Bronchial epithelial cell (primary cell): ENCODE results near the gene BBS4. TPM values are rescaled to one million over a fixed set of nuclear protein-coding genes. Genes with fewer than 3 reads are reported as not detected.
"Not testable (repeated sequence)": the region's sequence is repeated elsewhere in the genome, so short reads cannot be mapped to it uniquely, and the experiment has no call there.

Experiments used
- DNase-seq: peaks from one replicate; pipeline ENCODE4 v3.0.0-alpha.2; 2010; ENCODE audit warnings: low read depth
- FAIRE-seq: peaks from 2 replicates; lab custom pipeline; 2011; peaks lifted over from hg19 to GRCh38; lab: Jason Lieb, UNC
- H3K27me3 ChIP-seq: 2 replicates; pipeline ENCODE4 v1.5.1; 2011; ENCODE audit warnings: low read length; ENCODE audit not compliant: control insufficient read depth, insufficient read depth
- H3K36me3 ChIP-seq: 2 replicates; pipeline ENCODE4 v1.5.1; 2011; ENCODE audit warnings: low read length; ENCODE audit not compliant: control insufficient read depth, insufficient read depth
- H3K4me3 ChIP-seq: 2 replicates; pipeline ENCODE4 v1.5.1; 2011; ENCODE audit warnings: mild to moderate bottlenecking, low read depth, low read length, control low read depth
- CTCF ChIP-seq: IDR thresholded peaks from 2 replicates; pipeline ENCODE4 v1.5.1; 2011; ENCODE audit warnings: mild to moderate bottlenecking, moderate library complexity, low read length, control low read depth, inconsistent platforms; ENCODE audit not compliant: insufficient read depth, severe bottlenecking
- total RNA-seq: library from RNA; depleted of rRNA; stranded (reverse); fragments of >200 nt; gene quantifications from 2 replicates; pipeline ENCODE4 v1.2.1, GENCODE V29; 2014

BBS4 gene
- total RNA-seq, 1 donor from 2014 or later = 7.1 TPM

- Histone ChIP-seq H3K27me3 (no peaks in the 10 kb centered on the region), H3K4me3 (no peak overlapping the region), H3K36me3 (no peaks in the 10 kb centered on the region)
- no peak for FAIRE-seq
- peak; percentile 63 for DNase-seq
- TF ChIP-seq CTCF = peak; percentile 79
Measured at GRCh38 chr15:72722071-72722696, 36.2 kb downstream of the BBS4 start.

DNA sequence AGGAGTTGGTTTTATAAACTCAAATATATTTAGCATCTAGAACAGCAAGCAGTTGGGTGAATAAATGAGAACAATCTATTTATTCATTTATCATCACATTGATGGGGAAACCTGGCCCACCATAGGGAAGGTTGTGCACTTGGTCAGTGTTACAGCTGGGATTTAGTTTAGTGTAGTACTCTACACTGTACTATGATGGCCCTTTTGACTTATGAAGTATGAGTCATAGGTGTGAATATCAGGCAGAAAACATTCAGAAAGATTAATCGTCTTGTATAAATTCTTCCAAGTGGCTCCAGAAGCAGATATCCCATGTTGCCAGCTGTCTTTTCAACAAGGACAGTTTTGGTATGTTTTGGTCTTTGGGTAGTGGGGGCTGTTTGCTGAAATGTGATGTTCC lies 38.0 kb downstream of the BBS4 start:
- H3K36me3 ChIP-seq = no peaks in the 10 kb centered on the region
- no peak overlapping the region for H3K4me3 ChIP-seq
- no peaks in the 10 kb centered on the region for H3K27me3 ChIP-seq
- TF ChIP-seq CTCF = no peak
- FAIRE-seq = no peak
- no peak for DNase-seq

DNA sequence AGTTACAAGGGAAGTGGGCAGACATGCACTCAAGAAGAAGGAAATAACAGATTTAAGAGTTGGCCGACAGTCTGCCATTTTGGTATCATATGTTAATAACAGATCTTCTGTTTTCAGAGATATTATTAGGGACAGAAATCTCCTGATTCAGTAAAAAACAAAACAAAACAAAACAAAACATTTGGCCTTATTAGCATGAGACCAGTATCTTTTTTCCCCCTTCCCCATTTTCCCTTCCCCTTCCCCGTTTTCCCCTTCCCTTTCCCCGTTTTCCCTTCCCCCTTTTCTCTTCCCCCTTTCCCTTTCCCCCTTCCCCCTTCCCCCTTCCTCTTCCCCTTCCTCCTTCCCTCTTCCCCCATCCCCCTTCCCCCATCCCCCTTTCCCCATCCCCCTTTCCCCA lies 39.4 kb downstream of the BBS4 start:
- Histone ChIP-seq H3K36me3 (no peaks in the 10 kb centered on the region), H3K4me3 (no peak overlapping the region), H3K27me3 (no peaks in the 10 kb centered on the region)
- DNase-seq = no peak
- no peak for TF ChIP-seq CTCF
- no peak for FAIRE-seq

DNA sequence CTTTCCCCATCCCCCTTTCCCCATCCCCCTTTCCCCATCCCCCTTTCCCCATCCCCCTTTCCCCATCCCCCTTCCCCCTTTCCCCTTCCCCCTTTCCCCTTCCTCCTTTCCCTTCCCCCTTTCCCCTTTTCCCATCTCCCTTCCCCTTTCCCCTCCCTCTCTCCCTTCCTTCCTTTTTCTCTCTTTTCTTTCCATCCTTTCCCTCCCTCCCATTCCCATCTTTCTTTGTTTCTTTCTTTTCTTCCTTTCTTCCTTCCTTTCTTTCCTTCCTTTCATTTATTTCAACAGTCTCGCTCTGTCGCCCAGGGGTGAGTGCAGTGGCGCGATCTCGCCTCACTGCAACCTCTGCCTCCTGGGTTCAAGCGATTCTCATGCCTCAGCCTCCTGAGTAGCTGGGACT lies 39.8 kb downstream of the BBS4 start:
- FAIRE-seq, H3K36me3 ChIP-seq: not testable (repeated sequence)

DNA sequence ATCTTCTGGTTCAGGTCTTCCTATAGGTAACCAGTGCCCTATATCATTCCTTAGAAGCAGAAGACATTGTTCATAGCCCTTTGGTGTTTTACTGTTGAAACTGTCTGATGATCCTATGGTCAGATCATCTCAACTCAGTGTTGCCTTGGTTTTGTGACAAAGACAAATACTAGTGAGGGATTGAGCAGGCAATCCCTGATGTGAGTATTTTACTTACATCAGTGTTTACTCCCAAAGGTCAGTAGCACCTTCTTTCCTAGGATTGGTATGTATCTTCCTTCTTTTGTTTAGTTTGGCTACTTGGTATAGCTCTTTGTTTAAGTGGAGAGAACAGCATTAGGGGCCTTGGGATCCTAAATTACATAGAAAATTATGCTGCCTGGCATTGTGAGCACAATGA lies 41.1 kb downstream of the BBS4 start:
- DNase-seq (no peak), FAIRE-seq (no peak)
- Histone ChIP-seq H3K4me3 (no peak overlapping the region), H3K36me3 (no peaks in the 10 kb centered on the region), H3K27me3 (no peaks in the 10 kb centered on the region)
- no peak for TF ChIP-seq CTCF

More for the DNA sequence above, 39.8 kb downstream of the BBS4 start:
- DNase-seq, H3K27me3 ChIP-seq, H3K4me3 ChIP-seq: not testable (repeated sequence)

- not testable (repeated sequence) for H3K4me3 ChIP-seq, H3K36me3 ChIP-seq, H3K27me3 ChIP-seq, DNase-seq, FAIRE-seq
Measured at GRCh38 chr15:72728249-72728648, 42.2 kb downstream of the BBS4 start.

DNA sequence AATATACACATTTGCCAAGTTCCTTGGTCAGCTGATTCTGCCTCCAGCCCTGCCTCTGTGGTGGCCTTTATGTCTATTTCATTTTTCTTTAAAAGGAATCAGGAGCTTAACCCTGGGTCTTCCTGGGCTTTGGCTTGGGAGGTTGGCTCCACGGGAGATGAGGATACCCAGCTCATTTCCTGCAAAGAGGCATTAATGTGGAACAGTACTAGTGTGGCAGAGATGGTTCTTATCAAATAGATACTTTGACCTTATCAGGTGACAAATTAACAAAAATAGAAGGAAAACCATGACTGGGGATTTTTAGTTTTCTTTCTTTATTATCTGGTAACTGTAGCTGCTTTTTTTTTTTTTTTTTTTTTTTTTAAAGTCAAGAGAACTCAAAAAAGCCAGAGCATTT lies 42.8 kb downstream of the BBS4 start:
- DNase-seq (no peak), FAIRE-seq (no peak)
- Histone ChIP-seq H3K27me3 (no peaks in the 10 kb centered on the region), H3K36me3 (no peaks in the 10 kb centered on the region), H3K4me3 (no peak overlapping the region)
- TF ChIP-seq CTCF = no peak
